GM18870 (cell line): ENCODE data around the gene RUVBL2.

ENCODE experiments used
- ATAC-seq: cut with Tn5 transposase; IDR thresholded peaks from one replicate; pipeline ENCODE4 v1.9.1; 2021; ENCODE audit warnings: moderate library complexity; ENCODE audit not compliant: unreplicated experiment

The RUVBL2 gene

DNA sequence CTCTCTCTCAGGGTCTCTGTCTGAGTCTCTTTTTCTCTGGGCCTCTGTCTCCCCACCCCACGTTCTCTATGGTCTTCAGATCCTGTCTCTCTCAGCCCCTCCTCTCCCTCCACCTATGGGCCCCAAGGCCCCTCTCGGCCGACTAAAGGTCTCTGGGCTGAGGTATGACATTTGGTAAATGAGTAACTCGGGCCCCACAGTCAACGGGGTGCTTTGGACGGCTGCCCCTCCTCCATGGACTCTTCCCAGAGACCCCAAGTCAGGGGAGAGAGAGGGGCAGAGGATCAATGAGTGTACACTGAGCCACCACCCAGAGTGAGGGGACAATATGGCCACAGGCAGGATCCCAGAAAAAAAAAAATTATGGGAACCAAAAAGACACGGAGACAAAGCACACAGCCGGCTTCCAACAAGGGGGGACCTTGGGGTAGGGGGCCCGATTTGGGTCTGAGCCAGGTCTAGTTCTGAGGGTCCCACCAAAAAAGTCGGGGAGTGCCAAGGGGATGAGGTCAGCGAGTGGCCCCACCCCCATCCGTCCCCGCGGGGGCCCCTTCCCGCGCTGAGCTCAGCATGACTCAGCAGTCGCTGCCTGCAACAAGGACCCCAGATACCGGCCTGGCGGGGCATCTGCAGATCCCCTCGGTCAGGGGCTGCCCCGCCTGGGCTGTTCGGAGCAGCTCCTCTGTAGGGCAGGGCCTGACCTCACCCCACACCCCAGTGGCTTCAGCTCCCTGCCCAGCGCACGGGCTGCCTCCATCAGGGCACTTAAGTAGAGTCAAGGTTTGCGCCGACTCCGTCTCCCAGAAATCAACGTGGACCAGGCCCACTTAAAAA, 30.1 kb upstream of the RUVBL2 start:
- no peak for ATAC-seq

DNA sequence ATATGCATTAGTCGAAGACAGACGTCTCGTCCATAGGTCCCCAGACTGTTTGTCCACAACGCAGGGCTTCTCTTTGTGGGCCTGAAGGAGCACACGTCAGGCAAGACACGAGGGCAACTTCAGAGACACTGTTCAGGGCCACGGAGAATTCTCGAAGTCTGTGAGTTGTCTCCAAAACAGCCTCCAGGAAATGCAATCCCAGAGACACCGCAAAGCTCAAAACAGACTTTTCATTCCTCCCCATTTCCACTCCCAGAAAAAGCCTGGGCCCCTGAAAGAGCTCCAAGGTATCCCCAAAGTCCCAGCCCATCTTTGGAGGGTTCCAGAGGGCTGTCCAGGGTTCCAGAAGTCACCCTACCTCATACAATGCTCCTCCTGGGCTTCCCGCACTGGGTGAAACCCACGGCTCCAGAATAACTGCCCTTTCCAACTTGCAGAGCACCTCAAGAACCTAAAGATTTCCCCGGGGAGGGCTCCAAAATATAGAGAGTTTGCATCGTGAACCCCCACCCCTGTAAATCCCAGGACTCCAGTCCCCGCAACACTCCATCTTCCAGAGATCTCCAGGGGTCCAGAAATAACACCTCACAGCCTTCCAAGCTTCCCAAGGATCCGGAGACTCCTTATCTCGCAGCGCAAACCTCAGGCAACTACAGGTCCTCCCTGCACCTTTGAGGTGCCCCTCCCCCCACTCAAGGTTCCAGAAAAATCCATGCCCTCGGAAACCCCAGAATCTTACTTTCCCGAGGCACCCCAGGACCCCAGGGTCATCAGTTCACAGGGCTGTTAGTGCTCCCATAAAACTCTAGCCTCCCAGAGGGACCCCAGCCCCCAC, 29.3 kb upstream of the RUVBL2 start:
- no peak for ATAC-seq

DNA sequence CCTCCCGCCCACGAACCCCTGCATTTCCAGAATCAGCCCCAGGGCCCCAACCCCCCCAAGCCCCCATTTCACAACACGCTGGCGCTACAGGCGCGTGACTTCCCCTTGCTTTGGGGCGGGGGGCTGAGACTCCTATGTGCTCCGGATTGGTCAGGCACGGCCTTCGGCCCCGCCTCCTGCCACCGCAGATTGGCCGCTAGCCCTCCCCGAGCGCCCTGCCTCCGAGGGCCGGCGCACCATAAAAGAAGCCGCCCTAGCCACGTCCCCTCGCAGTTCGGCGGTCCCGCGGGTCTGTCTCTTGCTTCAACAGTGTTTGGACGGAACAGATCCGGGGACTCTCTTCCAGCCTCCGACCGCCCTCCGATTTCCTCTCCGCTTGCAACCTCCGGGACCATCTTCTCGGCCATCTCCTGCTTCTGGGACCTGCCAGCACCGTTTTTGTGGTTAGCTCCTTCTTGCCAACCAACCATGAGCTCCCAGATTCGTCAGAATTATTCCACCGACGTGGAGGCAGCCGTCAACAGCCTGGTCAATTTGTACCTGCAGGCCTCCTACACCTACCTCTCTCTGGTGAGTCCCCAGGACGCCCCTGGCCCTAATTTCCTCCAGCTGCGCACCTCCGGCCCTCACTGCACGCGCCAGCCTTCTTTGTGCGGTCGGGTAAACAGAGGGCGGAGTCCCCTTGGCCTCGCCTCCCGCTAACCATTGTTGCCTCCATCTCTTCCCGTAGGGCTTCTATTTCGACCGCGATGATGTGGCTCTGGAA, 28.5 kb upstream of the RUVBL2 start, which contains the start of gene FTL:
Gene FTL, plus strand, starts transcription at position 270 of the 766 bp plus-strand sequence. Its CDS starts 199 bp downstream, at position 469.
- peak; percentile 38 for ATAC-seq

DNA sequence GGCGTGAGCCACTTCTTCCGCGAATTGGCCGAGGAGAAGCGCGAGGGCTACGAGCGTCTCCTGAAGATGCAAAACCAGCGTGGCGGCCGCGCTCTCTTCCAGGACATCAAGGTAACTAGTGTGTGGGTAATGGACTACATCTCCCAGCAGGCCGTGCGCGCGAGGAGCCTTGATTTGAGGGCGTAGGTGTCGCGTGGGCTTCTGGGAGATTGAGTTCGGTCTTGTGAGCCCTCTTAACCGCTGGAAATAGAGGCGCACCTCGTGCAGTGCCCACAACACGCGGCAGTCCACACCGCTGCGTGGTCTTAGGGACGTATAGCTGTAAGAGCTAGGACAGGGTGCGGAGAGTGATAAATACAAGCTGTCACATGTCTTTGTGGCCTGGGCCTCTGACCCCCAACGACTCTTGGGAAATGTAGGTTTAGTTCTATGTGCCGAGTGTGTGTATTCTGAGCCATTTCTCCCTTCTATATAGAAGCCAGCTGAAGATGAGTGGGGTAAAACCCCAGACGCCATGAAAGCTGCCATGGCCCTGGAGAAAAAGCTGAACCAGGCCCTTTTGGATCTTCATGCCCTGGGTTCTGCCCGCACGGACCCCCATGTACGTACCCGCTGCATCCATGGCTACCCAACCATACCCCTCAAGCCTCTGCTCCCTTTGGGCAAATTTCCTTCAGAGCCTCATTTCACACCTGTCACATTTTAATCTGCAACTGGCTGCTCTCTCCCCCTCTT, 27.7 kb upstream of the RUVBL2 start:
- ATAC-seq = peak; percentile 14

DNA sequence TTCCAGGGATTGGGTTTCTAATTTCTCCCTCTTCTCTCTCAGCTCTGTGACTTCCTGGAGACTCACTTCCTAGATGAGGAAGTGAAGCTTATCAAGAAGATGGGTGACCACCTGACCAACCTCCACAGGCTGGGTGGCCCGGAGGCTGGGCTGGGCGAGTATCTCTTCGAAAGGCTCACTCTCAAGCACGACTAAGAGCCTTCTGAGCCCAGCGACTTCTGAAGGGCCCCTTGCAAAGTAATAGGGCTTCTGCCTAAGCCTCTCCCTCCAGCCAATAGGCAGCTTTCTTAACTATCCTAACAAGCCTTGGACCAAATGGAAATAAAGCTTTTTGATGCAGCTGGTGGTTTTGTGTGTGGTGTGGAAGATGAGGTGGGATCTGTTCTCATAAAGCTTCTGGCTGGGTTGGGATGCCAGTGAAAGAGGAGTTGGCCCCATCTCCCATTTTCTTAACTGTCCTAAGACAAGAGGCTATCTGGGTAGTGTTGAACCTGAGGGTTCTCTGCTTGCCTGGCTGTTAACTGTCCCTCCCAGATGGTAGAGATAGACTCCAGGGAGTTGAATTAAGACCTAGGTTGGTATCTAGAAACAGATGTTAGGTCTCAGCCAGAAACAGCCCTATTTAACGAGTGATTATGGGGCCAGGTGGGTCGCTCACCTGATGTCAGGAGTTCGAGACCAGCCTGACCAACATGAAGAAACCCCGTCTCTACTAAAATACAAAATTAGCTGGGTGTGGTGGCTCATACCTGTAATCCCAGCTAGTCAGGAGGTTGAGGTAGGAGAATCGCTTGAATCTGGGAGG, 26.9 kb upstream of the RUVBL2 start:
- no peak for ATAC-seq

DNA sequence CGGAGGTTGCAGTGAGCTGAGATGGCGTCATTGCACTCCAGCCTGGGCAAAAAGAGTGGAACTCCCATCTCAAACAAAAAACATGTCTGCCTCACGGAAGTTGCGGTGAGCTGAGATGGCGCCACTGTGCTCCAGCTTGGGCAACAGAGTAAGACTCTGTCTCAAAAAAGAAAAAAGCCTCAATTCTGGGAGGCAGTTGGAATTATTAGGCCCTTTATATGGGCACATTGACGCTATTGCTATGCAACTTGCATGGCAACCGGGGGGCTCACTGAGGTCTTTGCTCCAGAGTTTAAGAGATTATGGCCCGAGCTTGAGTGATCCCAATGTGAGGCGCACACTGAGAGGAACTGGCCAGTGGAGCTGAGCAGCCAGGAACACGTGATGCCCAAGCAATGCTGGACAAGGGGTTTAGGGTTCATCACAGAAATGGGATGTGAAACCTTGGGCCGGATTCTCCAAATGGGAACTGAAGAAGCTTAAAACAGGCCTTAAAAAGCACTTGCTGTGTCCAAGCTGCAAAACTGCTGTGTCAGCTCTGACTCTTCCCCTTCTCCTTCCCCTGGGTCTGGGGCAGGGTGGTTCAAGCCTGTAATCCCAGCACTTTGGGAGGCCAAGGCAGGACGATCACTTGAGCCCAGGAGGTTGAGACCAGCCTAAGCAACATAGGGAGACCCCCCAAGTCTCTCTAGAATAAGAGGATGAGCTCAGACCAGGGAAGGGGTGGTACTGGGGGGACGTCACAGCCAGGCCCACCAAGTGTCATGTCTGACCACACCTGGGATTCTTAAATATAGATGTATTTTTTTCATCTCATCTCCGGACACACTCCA, 26.1 kb upstream of the RUVBL2 start:
- ATAC-seq = no peak

DNA sequence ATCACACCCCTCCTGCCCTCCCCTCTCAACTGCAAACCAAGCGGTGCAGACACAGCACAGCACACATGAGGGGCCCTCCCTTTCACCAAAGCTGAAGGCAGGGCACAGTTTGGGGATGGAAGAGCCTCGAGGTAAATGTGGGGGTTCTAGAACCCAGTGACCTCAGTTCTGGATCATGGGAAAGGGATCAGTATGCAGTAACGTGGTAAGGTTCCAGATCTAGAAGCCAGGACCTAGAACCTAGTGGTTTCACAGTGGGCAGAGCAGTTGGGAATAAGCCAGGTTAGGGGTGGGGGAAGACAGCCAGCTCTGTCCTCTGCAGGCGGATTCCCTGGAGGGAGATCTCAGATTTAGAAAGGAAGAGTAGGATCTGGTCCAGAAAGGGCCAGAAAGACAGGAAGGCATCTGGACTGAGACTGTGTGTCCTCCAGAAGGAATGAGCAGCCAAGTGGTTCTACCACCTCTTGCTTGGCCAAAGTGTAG, 25.5 kb upstream of the RUVBL2 start:
- ATAC-seq = no peak

DNA sequence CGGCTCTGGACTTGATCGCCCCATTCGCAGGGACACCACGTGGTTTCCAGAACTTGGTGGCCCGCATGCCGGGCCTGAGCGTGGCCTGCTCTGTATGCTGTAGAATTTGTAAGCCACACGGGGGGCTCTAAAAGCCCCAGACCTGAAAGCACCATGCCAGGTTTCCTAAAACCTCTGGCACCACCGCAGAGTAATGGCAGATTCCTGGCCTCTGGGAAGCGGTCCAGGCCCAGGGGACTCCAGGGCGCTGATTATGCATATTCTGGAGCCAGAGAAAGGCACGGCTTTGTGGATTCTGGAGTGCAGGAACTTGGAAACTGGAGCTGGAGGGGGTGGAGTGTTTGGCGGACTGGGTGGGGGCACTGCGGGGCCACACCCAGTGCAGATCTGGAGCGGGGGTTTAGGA, 24.9 kb upstream of the RUVBL2 start:
- ATAC-seq = no peak

DNA sequence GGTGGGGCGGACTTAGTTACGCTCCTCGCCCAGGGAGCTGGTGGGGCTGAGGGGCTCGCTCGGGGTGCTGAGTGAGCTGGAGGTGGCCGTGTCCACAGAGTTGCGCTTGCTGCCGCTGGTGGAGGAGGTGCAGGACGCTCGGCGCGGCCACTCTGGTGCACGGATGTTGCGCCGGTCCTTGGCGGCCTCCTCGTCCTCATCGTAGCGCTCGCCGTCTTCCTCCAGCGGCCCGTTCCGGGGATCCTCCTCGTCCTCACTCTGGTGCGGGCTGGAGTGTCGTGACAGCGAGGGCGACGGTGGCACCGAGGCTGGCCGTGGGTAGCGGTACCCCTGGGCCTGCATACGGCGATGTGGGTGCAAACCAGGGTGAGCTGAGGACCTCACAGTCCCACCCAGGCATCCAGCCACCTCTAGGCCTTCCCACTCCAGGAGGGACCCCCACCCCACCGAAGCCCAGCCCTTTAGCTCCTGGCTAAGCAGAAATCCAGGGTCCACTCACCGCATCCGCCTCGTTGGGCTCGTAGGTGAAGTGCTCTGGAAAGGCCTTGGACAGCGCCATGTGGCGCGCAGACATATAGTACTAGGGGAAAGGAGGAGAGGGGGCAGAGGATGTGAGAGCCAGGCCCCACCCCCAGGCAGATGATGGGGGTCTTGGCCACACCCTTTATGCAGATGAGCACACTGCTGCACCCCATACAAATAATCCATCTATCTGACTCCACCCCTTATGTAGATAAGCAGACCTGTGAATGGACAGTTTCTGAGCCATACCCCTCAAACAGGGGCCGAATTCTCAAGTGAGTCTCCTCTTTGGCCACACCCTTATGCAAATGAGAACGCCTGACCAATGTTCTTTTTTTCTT, 24.2 kb upstream of the RUVBL2 start:
- ATAC-seq = no peak

DNA sequence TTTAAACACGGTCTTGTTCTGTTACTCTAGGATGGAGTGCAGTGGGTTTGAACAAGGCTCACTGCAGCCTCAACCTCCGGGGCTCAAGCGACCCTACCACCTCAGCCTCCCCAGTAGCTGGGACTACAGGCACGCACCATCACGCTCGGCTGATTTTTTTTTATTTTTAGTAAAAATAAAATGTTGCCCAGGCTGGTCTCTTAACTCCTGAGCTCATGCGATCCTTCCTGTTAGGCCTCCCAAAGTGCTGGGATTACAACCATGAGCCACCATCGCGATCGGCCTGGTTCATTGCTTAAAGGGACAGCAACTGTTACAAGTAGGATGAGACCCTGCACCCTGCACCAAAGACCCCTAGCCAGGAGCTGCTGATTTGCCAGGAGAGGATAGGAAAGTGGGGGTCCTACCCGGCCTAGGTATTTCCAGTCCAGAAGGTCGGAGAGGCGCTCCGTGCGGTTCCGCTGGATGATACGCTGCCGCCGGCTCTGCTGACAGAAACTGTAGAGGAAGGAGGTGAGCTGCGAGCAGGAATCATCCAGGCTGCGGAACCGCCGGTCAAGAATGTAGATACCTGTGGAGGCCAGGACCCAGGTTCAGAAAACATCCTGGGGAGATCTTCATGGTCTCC, 23.4 kb upstream of the RUVBL2 start:
- ATAC-seq = no peak

DNA sequence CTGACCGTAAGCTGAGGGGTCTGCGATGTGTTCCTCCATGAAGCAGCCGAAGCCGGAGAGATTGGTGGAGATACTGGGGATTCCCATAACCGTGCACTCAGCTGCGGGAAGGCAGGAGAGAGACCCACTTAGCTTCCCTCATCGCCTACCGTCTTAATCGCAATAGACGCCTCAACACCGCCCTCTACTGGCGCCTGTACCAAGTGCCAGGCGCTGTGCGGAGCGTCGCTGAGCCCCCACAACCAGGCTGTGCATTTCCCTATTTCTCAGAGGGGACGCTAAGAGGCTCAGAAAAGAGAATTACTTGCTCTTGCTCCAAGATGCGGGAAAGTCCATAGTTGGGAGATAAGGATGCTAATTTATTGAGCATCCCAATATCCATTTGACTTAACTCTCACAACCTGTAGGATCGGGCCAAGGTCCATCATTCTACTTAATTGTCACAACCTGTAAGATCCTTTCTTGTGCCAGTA, 22.7 kb upstream of the RUVBL2 start:
- no peak for ATAC-seq

DNA sequence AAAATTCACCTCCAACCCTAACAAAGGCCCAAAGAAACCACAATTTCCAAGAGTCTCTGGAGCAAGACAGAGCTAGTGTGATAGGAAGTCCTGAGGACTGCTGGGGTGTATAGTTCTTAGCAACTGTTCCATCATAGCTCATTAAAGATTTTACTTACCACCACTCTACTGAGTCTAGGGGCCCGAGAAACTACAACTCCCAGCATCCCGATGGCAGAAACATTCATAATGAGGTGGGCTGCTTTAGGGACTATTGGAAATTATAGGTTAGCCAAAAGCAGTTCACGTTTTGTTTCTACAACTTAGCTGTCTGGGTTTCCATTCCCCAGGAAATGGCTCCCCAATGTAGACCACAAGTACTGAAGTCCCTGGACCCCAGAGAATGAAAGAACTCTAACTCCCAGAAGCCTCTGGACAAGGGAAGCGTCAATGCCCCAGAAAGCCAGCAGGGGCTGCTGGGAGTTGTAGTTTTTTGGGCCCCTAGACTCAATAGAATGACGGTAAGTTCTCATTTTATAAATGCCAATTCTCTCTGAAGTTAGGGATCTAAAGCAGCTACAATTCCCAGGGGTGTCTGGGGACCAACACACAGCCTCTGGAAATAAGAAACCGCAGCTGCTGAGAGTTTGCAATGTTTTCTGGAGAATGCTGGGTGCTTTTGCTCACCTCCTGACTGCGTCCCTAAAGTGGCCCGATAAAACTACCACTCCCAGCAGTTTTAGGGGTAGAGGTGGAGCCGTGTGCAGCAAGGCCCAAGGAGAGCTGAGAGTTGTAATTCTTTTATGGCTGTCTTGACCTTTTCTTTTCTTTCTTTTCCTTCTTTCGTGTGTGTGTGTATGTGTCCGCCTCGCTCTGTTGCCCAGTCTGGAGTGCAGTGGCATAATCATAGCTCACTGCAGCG, 17.5 kb upstream of the RUVBL2 start:
- no peak for ATAC-seq

DNA sequence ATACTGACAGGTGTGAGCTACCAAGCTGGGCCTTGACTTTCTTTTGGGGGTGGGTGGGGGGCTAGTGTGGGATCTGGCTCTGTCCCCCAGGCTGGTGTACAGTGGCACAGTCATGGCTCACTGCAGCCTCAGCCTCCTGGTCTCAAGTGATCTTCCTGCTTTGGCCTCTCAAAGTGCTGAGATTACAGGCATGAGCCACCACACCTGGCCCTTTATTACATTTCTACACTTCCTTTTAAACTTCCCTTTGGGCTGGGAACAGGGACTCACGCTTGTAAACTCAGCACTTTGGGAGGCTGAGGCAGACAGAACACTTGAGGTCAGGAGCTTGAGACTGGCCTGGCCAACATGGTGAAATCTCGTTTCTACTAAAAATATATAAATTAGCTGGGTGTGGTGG, 16.6 kb upstream of the RUVBL2 start:
- ATAC-seq = no peak

DNA sequence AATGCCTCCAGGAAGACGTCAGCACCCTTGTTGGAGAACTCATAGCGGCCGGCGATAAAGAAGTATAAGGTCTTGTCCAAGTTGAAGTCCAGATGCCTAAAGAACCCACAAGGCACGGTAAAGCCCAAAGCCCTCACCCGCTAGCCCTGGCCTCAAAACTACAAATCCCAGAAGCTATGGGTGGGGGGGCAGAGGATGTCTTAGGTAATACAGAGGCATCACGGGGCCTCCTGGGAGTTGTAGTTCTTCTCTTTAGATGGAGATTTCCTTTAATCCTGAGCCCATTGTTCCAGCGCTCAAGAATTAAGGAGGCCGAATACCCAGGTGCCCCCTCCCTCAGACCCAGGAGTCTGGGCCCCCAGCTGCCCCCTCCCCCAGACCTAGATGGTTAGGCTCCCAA, 11.4 kb upstream of the RUVBL2 start:
- ATAC-seq = no peak

DNA sequence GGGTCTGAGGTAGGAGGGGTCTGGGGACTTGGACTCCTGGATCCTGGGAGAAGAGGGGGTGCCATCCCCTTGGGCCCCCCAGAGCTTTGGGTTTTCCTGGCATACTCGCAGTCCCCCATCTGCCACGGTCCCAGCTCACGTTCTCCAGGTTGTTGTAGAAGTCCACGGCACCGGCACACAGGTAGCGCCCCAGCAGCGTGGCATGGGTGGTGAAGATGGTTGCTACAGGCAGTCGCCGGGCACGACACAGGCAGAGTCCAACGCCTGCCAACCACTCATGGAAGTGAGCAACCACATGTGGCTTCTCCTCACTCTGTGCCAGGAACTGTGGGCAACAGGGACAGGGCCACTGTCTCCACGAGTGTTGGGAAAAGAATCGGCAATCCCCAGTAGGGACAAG, 8.0 kb upstream of the RUVBL2 start:
- ATAC-seq = no peak

DNA sequence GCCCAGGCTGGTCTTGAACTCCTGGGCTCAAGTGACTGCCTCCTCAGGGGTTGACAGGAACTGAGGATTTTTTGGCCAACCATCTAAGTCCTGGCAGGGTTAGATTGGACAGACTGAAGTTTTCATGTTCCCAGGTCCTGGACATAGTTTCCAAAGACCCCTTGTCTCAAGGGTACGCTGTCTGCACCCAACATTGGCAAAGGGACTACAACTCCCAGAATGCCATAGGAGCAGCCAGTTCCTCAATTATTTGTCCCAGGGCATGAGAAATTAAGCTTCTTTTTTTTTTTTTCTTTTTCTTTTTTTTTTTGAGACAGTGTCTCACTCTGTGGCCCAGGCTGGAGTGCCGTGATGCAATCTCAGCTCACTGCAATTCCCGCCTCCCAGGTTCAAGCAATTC, 7.5 kb upstream of the RUVBL2 start:
- ATAC-seq = no peak
